GM12878 (cell line): Measurements from ENCODE around the gene SNX32. TPM values are rescaled to one million over a fixed set of nuclear protein-coding genes. Genes with fewer than 3 reads are reported as not detected.

ENCODE experiments used
- ATAC-seq: fragments of 200-7000 bp; cut with Tn5 transposase; 3 replicates; pipeline ENCODE4 v1.9.1; 2020; ENCODE audit warnings: mild to moderate bottlenecking, moderate library complexity
- BruUV-seq: library from RNA; stranded (reverse); fragments of 400-500 nt; replicated peaks from 2 replicates; lab custom pipeline; 2021; lab: Mats Ljungman, UMichigan
- CTCF ChIA-PET: fragments of 300-600 bp; sonication (Branson Sonifier 250); formaldehyde crosslinking; extraction: SDS; loops from one replicate; lab custom pipeline; 2021; ENCODE audit warnings: inconsistent platforms; lab: Yijun Ruan, JAX
- POLR2A ChIA-PET: fragments of 350-600 bp; formaldehyde crosslinking; extraction: SDS; loops from one replicate; lab custom pipeline; 2021; ENCODE audit warnings: inconsistent platforms; lab: Charles Lee
- RAD21 ChIA-PET: fragments of 300-600 bp; sonication (Branson Sonifier 250); formaldehyde crosslinking; loops from one replicate; lab custom pipeline; 2023; ENCODE audit warnings: antibody characterized with exemption; ENCODE audit not compliant: unreplicated experiment; lab: Charles Lee
- SMC1A ChIA-PET: fragments of 300-600 bp; sonication (Branson Sonifier 250); formaldehyde crosslinking; loops from one replicate; lab custom pipeline; 2023; ENCODE audit not compliant: unreplicated experiment, uncharacterized antibody; lab: Charles Lee
- DNase-seq: peaks from one replicate; pipeline ENCODE4 v3.0.0-alpha.2; 2011; ENCODE audit warnings: low read depth, low spot score
- FAIRE-seq: peaks from 3 replicates; lab custom pipeline; 2011; peaks lifted over from hg19 to GRCh38; lab: Jason Lieb, UNC
- H2AFZ ChIP-seq: 2 replicates; pipeline ENCODE4 v1.6.0; 2011; ENCODE audit warnings: low read depth, low read length, control low read depth; ENCODE audit not compliant: control insufficient read depth
- H3K27ac ChIP-seq: 2 replicates; pipeline ENCODE4 v1.5.1; 2011; ENCODE audit warnings: control low read depth; ENCODE audit not compliant: control insufficient read depth, insufficient read depth
- H3K27me3 ChIP-seq, 2 experiments: replicated peaks in 1 of 2; 2 replicates each; pipeline versions ENCODE4 v1.6.0 to v1.6.1; 2011; ENCODE audit warnings: low read length in 1 of 2; ENCODE audit not compliant: control insufficient read depth in 2 of 2, insufficient read depth in 2 of 2
- H3K36me3 ChIP-seq, 2 experiments: 2 replicates each; pipeline ENCODE4 v1.5.1; 2011; ENCODE audit warnings: low read length in 1 of 2; ENCODE audit not compliant: control insufficient read depth in 2 of 2, insufficient read depth in 2 of 2
- H3K4me1 ChIP-seq: 2 replicates; pipeline ENCODE4 v1.6.1; 2011; ENCODE audit warnings: mild to moderate bottlenecking, low read length, moderate library complexity, mixed read lengths; ENCODE audit not compliant: control insufficient read depth, insufficient read depth
- H3K4me2 ChIP-seq: 2 replicates; pipeline ENCODE4 v1.6.0; 2011; ENCODE audit warnings: control low read depth; ENCODE audit not compliant: control insufficient read depth, insufficient read depth
- H3K4me3 ChIP-seq: fragments of 200-600 bp; sonication (generic); 2 replicates; pipeline ENCODE4 v1.5.1; 2016
- H3K79me2 ChIP-seq: 2 replicates; pipeline ENCODE4 v1.6.0; 2011; ENCODE audit warnings: low read length; ENCODE audit not compliant: control insufficient read depth, insufficient read depth
- H3K9ac ChIP-seq: 2 replicates; pipeline ENCODE4 v1.8.0; 2011; ENCODE audit warnings: low read length, control low read depth, mixed read lengths; ENCODE audit not compliant: control insufficient read depth, insufficient read depth
- H3K9me3 ChIP-seq: replicated peaks from 3 replicates; pipeline ENCODE4 v1.5.1; 2011; ENCODE audit warnings: mild to moderate bottlenecking, low read length; ENCODE audit not compliant: control insufficient read depth, insufficient read depth
- H4K20me1 ChIP-seq: 2 replicates; pipeline ENCODE4 v1.6.0; 2011; ENCODE audit not compliant: control insufficient read depth, insufficient read depth
- CREM ChIP-seq: IDR thresholded peaks from 2 replicates; pipeline ENCODE4 v1.6.1; 2014; ENCODE audit warnings: antibody characterized with exemption, low read depth
- EZH2 ChIP-seq: IDR thresholded peaks from 2 replicates; pipeline ENCODE4 v1.6.1; 2012; ENCODE audit warnings: low read depth, mild to moderate bottlenecking, control low read depth, inconsistent platforms, low read length, borderline replicate concordance; ENCODE audit not compliant: control insufficient read depth
- GABPA ChIP-seq: IDR thresholded peaks from 2 replicates; pipeline ENCODE4 v1.6.1; 2014; ENCODE audit warnings: antibody characterized with exemption, low read depth, mild to moderate bottlenecking, inconsistent platforms
- MTA3 ChIP-seq: IDR thresholded peaks from 2 replicates; pipeline ENCODE4 v1.6.1; 2012; ENCODE audit warnings: low read length, inconsistent platforms, borderline replicate concordance
- MYB ChIP-seq: fragments of 150-350 bp; IDR thresholded peaks from 2 replicates; pipeline ENCODE4 v1.6.1; 2014; ENCODE audit warnings: mild to moderate bottlenecking, low read depth, low read length, borderline replicate concordance
- POU2F2 ChIP-seq: IDR thresholded peaks from 3 replicates; pipeline ENCODE4 v1.6.1; 2011; ENCODE audit warnings: low read depth, mild to moderate bottlenecking, low read length, borderline replicate concordance
- RELB ChIP-seq: fragments of 450-650 bp; IDR thresholded peaks from 2 replicates; pipeline ENCODE4 v1.6.1; 2017; ENCODE audit warnings: low read depth, mild to moderate bottlenecking, moderate library complexity
- SRF ChIP-seq, 2 experiments: IDR thresholded peaks; 2 replicates each; pipeline ENCODE4 v1.6.1; 2011; ENCODE audit warnings: low read depth in 2 of 2, low read length in 2 of 2, mild to moderate bottlenecking in 1 of 2, moderate library complexity in 1 of 2
- SUZ12 ChIP-seq: fragments of 200-600 bp; sonication (generic); IDR thresholded peaks from one replicate; pipeline ENCODE4 v1.6.1; 2018; ENCODE audit warnings: antibody characterized with exemption, mild to moderate bottlenecking; ENCODE audit not compliant: unreplicated experiment
- TCF7 ChIP-seq: IDR thresholded peaks from 2 replicates; pipeline ENCODE4 v1.6.1; 2014; ENCODE audit warnings: antibody characterized with exemption, borderline replicate concordance
- YBX1 ChIP-seq: fragments of 450-650 bp; IDR thresholded peaks from 2 replicates; pipeline ENCODE4 v1.6.1; 2016; ENCODE audit warnings: antibody characterized with exemption
- WGBS: methylation state at CpG from one replicate; pipeline ENCODE4 v1.1.6; 2016; ENCODE audit warnings: low lambda C conversion rate; ENCODE audit not compliant: insufficient replicate concordance, insufficient coverage; ENCODE audit errors: missing lambda C conversion rate; 5-methylcytosine and 5-hydroxymethylcytosine counted together
- in situ Hi-C: fragments of 300-500 bp; cut with MboI; formaldehyde crosslinking; loops from 9 replicates; pipeline ENCODE4 v1.14.3; 2018; ENCODE audit warnings: mixed read lengths
- intact Hi-C: fragments of 100-400 bp; cut with micrococcal nuclease; formaldehyde crosslinking; loops from one replicate; pipeline ENCODE4 v1.14.2; 2022; ENCODE audit not compliant: unreplicated experiment
- polyA plus RNA-seq, 11 experiments: library from polyadenylated mRNA; depleted of rRNA in 4 of 11; unstranded in 6 of 11; stranded (reverse) in 5 of 11; fragments of >200 nt; fragmentation: Nextera tagmentation in 4 of 11; fragmentation: Illumina TruSeq in 1 of 11; extraction: Ambion mirVana in 4 of 11; extraction: Trizol in 1 of 11; gene quantifications; 1 replicate in 1 of 11; 2 replicates in 10 of 11; pipeline versions ENCODE4 v1.2.1 to v1.2.3, GENCODE V29; 2011 to 2016; ENCODE audit warnings: inconsistent platforms in 2 of 11, missing spikeins in 2 of 11, low read depth in 1 of 11
- total RNA-seq, 4 experiments: library from RNA; depleted of rRNA in 3 of 4; stranded (reverse); fragments of >200 nt in 3 of 4; fragmentation: Illumina TruSeq in 1 of 4; extraction: Trizol in 1 of 4; gene quantifications; 2 replicates each; pipeline versions ENCODE4 v1.2.1 to v1.2.3, GENCODE V29; 2013 to 2021
- TF ChIP-seq, protein P1 (sequence below): IDR thresholded peaks from 2 replicates; pipeline ENCODE4 v1.6.1; 2012; ENCODE audit warnings: improper control_type of control experiment, low read depth, low read length; ENCODE audit not compliant: insufficient replicate concordance
- TF ChIP-seq, protein P2 (sequence below): fragments of 450-650 bp; IDR thresholded peaks from 2 replicates; pipeline ENCODE4 v1.6.1; 2016; ENCODE audit warnings: mild to moderate bottlenecking

The SNX32 gene
- total and polyA plus RNA-seq, 10 of the 15 experiments (the other 5 are each of a cell fraction or from before 2014, with no cell fraction given): 0.04 to 1.5 (median 0.11) TPM; not detected in 1

- TF ChIP-seq GABPA: no peak
- TF ChIP-seq YBX1: no peak
- TF ChIP-seq, protein P1, sequence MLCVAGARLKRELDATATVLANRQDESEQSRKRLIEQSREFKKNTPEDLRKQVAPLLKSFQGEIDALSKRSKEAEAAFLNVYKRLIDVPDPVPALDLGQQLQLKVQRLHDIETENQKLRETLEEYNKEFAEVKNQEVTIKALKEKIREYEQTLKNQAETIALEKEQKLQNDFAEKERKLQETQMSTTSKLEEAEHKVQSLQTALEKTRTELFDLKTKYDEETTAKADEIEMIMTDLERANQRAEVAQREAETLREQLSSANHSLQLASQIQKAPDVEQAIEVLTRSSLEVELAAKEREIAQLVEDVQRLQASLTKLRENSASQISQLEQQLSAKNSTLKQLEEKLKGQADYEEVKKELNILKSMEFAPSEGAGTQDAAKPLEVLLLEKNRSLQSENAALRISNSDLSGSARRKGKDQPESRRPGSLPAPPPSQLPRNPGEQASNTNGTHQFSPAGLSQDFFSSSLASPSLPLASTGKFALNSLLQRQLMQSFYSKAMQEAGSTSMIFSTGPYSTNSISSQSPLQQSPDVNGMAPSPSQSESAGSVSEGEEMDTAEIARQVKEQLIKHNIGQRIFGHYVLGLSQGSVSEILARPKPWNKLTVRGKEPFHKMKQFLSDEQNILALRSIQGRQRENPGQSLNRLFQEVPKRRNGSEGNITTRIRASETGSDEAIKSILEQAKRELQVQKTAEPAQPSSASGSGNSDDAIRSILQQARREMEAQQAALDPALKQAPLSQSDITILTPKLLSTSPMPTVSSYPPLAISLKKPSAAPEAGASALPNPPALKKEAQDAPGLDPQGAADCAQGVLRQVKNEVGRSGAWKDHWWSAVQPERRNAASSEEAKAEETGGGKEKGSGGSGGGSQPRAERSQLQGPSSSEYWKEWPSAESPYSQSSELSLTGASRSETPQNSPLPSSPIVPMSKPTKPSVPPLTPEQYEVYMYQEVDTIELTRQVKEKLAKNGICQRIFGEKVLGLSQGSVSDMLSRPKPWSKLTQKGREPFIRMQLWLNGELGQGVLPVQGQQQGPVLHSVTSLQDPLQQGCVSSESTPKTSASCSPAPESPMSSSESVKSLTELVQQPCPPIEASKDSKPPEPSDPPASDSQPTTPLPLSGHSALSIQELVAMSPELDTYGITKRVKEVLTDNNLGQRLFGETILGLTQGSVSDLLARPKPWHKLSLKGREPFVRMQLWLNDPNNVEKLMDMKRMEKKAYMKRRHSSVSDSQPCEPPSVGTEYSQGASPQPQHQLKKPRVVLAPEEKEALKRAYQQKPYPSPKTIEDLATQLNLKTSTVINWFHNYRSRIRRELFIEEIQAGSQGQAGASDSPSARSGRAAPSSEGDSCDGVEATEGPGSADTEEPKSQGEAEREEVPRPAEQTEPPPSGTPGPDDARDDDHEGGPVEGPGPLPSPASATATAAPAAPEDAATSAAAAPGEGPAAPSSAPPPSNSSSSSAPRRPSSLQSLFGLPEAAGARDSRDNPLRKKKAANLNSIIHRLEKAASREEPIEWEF: no peak
- no peak for TF ChIP-seq MTA3
Measured at GRCh38 chr11:65798882-65799281, 34.9 kb upstream of the SNX32 start (continued).

GRCh38 chr11:65801153-65801987 is 32.4 kb upstream of the SNX32 start:
- Histone ChIP-seq H3K9me3 (no peaks in the 10 kb centered on the region), H3K79me2 (no peaks in the 10 kb centered on the region), H3K4me3 (no peak overlapping the region), H3K27ac (no peak overlapping the region), H3K4me2 (no peak overlapping the region), H2AFZ (no peak overlapping the region), H3K36me3 (no peaks in the 10 kb centered on the region), H3K4me1 (peaks cover 15% of the 10 kb centered on the region), H4K20me1 (no peaks in the 10 kb centered on the region), H3K27me3 (no peaks in the 10 kb centered on the region), H3K9ac (no peak overlapping the region)
- intact Hi-C loops (no loop called here), in situ Hi-C loops (no loop called here)
- ATAC-seq (no peak), FAIRE-seq (no peak), DNase-seq (no peak)
- WGBS: 80% methylated on average over 18 of the region's 18 CpGs
- BruUV-seq: no TSS peak
- CTCF ChIA-PET: interaction anchor here (0.6 to 4.0 kb wide), 5 partner anchors 18 to 348 kb away, joined by 3 to 32 read pairs (median 4); partner anchors contain the start of gene AP5B1
- POLR2A ChIA-PET: interaction anchor here (0.9 to 3.2 kb wide), 4 partner anchors 11 to 22 kb away, joined by 3 to 27 read pairs (median 8); no protein-coding TSS in a partner anchor
- RAD21 ChIA-PET: interaction anchor here (1.6 kb wide), 2 partner anchors 9 to 187 kb away, joined by 4 to 5 read pairs; no protein-coding TSS in a partner anchor
- SMC1A ChIA-PET: interaction anchor here (0.9 to 2.0 kb wide), 3 partner anchors 10 to 32 kb away, joined by 3 to 11 read pairs (median 7); no protein-coding TSS in a partner anchor
- TF ChIP-seq TCF7 (no peak), SRF (IDR thresholded peaks at IDR 0.05; ENCODE audit: low read depth in 2 of 2, low read length in 2 of 2) (no peak), RELB (no peak), CREM (no peak), POU2F2 (no peak), EZH2 (no peak), MYB (no peak), SUZ12 (no peak)
- TF ChIP-seq, protein P2, sequence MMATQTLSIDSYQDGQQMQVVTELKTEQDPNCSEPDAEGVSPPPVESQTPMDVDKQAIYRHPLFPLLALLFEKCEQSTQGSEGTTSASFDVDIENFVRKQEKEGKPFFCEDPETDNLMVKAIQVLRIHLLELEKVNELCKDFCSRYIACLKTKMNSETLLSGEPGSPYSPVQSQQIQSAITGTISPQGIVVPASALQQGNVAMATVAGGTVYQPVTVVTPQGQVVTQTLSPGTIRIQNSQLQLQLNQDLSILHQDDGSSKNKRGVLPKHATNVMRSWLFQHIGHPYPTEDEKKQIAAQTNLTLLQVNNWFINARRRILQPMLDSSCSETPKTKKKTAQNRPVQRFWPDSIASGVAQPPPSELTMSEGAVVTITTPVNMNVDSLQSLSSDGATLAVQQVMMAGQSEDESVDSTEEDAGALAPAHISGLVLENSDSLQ: no peak
